Fibroblast of pulmonary artery (primary cell): ENCODE data around the gene MRC2.

Experiments used
- DNase-seq: peaks from one replicate; pipeline ENCODE4 v3.0.0-alpha.2; 2010; ENCODE audit warnings: low read depth
- H3K4me3 ChIP-seq: replicated peaks from 2 replicates; pipeline ENCODE4 v1.5.1; 2011; ENCODE audit warnings: low read depth, mild to moderate bottlenecking, control low read depth, low read length, moderate library complexity
- TF ChIP-seq, protein P1 (sequence below): IDR thresholded peaks from 2 replicates; pipeline ENCODE4 v1.5.1; 2011; ENCODE audit warnings: mild to moderate bottlenecking, control low read depth, low read length, inconsistent platforms; ENCODE audit errors: missing control alignments

Gene MRC2

DNA sequence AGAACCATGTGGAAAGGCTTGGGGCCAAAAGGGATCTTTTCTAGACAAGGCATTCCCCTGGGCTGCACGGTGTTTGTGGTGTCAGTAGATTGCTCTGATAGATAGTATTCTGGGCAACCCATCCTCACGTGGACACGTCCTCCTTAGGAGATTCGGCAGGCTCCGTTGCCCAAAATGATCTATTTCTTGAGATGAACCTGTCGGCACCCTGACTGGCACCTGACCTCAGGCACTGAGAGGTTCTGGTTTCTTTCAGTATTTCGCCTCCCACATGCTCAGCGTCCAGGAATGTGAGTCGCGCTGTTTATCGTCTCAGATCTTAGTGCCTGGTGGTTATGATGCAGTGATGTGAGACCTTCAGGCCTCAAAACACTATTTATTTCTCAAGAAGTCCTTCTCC is 91.0 kb downstream of the MRC2 start:
- DNase-seq, result peak; percentile 77
- no peak overlapping the region for H3K4me3 ChIP-seq
- TF ChIP-seq, protein P1, sequence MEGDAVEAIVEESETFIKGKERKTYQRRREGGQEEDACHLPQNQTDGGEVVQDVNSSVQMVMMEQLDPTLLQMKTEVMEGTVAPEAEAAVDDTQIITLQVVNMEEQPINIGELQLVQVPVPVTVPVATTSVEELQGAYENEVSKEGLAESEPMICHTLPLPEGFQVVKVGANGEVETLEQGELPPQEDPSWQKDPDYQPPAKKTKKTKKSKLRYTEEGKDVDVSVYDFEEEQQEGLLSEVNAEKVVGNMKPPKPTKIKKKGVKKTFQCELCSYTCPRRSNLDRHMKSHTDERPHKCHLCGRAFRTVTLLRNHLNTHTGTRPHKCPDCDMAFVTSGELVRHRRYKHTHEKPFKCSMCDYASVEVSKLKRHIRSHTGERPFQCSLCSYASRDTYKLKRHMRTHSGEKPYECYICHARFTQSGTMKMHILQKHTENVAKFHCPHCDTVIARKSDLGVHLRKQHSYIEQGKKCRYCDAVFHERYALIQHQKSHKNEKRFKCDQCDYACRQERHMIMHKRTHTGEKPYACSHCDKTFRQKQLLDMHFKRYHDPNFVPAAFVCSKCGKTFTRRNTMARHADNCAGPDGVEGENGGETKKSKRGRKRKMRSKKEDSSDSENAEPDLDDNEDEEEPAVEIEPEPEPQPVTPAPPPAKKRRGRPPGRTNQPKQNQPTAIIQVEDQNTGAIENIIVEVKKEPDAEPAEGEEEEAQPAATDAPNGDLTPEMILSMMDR, result no peak

DNA sequence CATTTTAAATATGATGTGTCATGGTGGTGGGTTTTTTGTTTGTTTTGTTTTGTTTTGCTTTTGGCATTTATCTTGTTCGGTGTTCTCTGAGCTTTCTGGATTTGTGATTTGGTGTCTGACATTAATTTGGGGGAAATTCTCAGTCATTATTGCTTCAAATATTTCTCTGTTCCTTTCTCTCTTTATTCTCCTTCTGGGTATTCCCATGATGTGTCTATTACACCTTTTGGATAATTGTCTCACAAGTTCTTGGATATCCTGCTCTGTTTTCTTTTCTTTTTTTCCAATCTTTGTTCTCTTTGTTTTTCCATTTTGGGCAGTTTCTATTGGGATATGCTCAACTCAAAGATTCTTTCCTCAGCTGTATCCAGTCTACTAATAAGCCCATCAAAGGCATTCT is 92.1 kb downstream of the MRC2 start:
- no peak for DNase-seq
- H3K4me3 ChIP-seq, result no peak overlapping the region
- TF ChIP-seq, protein P1, result no peak

DNA sequence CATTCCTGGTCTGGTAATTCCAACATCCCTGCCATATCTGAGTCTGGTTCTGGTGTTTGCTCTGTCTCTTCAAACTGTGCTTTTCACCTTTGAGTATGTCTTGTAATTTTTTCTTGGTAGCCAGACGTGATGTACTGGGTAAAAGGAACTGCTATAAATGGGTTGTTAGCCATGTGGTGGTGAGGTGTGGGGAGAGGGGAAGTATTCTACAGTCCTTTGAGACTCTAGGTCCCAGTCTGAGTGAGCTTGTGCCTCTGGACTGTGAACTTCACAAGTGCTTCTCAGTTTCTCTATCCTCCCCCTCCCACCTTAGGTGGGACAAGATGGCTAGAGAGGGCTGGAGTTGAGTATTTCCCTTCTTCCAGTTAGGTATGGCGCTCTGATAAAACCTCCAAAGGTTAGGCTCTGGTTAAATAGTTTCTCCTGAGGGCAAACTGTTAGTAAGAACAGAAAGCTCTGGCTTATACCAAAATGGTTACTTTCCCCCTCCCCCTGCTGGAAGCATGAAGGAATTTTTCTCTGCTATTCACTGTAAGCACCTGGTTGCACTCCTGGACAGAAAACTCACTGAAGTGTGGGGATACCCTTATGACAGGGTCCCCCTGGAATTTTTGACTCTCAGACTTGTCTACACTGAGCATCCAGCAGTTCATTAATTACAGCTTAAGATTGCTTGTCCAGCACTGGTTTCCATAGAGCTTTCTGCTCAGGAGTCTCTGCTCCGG is 92.8 kb downstream of the MRC2 start:
- H3K4me3 ChIP-seq, result no peak overlapping the region
- no peak for DNase-seq
- TF ChIP-seq, protein P1, result peak; percentile 34

DNA sequence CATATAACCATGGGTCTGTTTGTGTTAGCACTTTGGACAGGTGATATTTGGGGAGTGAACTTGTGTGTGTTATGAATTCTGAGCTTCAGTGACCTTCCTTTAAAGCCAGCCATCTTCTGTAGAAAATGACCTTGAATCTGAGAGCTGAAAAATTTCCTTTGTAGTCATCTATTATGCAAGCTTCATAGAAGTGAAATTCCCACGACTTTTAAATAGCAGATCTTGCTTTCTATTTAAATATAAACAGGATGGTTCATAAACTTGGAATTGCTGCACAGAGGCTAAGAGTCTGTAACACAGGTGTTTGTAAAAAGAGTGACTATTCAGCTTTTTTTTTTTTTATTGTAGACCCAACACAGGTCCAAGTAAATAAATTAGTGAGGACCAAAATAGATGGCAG is 95.2 kb downstream of the MRC2 start:
- no peak overlapping the region for H3K4me3 ChIP-seq
- no peak for DNase-seq
- TF ChIP-seq, protein P1, result no peak

DNA sequence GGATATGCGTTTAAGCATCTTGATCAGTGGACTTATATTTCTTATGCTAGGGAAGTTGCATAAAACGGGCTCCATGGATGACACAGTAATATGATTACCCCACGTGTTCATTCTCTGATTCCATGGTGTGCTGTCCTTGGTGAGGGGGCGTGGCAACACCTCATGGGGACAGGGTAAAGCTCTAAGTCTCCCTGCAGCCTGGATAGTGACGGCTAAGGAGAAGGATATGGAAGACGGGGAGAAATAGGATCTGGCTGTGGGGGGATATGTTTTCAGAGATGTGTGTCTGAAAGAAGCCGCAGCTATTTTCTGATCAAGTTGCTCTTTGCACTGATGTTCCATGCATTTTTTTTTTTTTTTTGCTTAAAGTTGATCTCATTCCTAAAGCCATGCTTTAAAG is 96.4 kb downstream of the MRC2 start:
- TF ChIP-seq, protein P1, result no peak
- DNase-seq, result no peak
- no peak overlapping the region for H3K4me3 ChIP-seq

DNA sequence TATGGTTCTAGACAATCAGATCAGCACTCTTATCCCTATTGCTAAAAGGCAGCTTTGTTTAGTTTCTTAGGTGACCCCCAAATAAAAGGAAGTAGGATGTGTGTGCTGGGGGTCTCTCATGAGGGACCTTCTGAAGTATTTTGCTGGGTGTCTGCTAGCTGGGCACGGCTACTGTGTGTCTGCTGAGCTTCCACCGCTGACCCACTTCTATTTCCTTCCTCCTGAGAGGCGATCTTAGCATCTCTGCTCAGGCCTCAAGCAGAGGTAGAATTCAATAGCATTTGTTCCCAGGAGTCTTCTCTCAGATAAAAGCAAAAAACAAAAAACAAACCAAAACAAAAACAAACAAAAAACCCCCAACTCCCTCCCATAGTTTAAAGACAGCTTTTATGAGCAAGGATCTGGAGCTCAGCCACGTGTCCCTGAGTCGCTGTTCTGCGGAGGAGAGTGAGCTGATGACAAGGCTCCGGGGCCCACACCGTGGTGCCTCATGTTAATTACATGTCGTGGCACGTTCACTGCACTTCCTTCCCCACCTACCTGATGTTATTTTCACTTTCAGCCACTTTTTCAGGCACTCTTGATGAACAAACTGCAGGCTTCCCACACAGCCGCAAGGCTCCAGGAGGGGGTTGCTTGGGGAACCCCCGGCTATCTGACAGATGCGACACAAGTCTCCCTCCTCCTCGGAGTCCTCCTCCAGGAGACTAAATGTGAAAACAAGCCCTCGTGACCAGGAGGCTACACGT is 97.1 kb downstream of the MRC2 start:
- DNase-seq, result no peak
- no peak overlapping the region for H3K4me3 ChIP-seq
- TF ChIP-seq, protein P1, result no peak
